ENCODE data around the gene APBA2. TPM values are rescaled to one million over a fixed set of nuclear protein-coding genes. Genes with fewer than 3 reads are reported as not detected.

APBA2 gene
- polyA plus RNA-seq, 1 donor (not counting 4 experiments of a cell fraction or from before 2014, with no cell fraction given) = 5.5 TPM

GRCh38 chr15:28930476-28931291 is 44.9 kb downstream of the APBA2 start:
- Histone ChIP-seq H3K9me1 (ENCODE audit: control insufficient read depth, extremely low read depth, insufficient read depth, low read length) (no peaks in the 10 kb centered on the region), H3K36me3 (ENCODE audit: control insufficient read depth in 2 of 2, extremely low read depth in 1 of 2, insufficient read depth in 2 of 2, low read length in 2 of 2) (no peaks in the 10 kb centered on the region), H4K20me1 (ENCODE audit: control insufficient read depth, extremely low read depth, insufficient read depth, low read length) (no peaks in the 10 kb centered on the region), H3K4me1 (ENCODE audit: control insufficient read depth, extremely low read depth, insufficient read depth, low read length) (no peaks in the 10 kb centered on the region), H3K9ac (ENCODE audit: control insufficient read depth, extremely low read depth, insufficient read depth, low read length) (no peak overlapping the region), H2AFZ (ENCODE audit: control insufficient read depth, low read length) (no peak overlapping the region), H3K4me2 (ENCODE audit: control insufficient read depth, extremely low read depth, insufficient read depth, low read depth, low read length) (no peak overlapping the region), H3K4me3 (ENCODE audit: control insufficient read depth in 2 of 3, extremely low read depth in 1 of 3, insufficient read depth in 2 of 3, low read depth in 1 of 3, low read length in 3 of 3) (no peak overlapping the region), H3K27me3 (ENCODE audit: control insufficient read depth, extremely low read depth, insufficient read depth, low read length) (no peaks in the 10 kb centered on the region), H3K9me3 (ENCODE audit: control insufficient read depth, low read depth, low read length) (no peaks in the 10 kb centered on the region), H3K79me2 (ENCODE audit: control insufficient read depth, insufficient read depth, low read length) (no peaks in the 10 kb centered on the region), H3K27ac (ENCODE audit: control insufficient read depth, insufficient read depth, low read length) (no peak overlapping the region)
- DNase-seq (ENCODE audit: low read depth, low spot score) = no peak
- dilution Hi-C loops (cut with MboI; ENCODE audit: extremely low pct_ligation_motif_present, low sequenced_read_pairs) = no loop called here
- FAIRE-seq = no peak
- TF ChIP-seq CTCF (optimal IDR thresholded peaks at IDR 0.05 in 1 of 3, IDR thresholded peaks at IDR 0.05 in 1 of 3, conservative IDR thresholded peaks at IDR 0.05 in 1 of 3; ENCODE audit: extremely low read depth in 1 of 3, insufficient read depth in 2 of 3, low read length in 3 of 3) (no peak), EZH2 (IDR thresholded peaks at IDR 0.05; ENCODE audit: low read length) (no peak)

GRCh38 chr15:28931828-28932227 is 46.1 kb downstream of the APBA2 start:
- H3K79me2 ChIP-seq (ENCODE audit: control insufficient read depth, insufficient read depth, low read length) = no peaks in the 10 kb centered on the region
- no peaks in the 10 kb centered on the region for H3K36me3 ChIP-seq (ENCODE audit: control insufficient read depth in 2 of 2, extremely low read depth in 1 of 2, insufficient read depth in 2 of 2, low read length in 2 of 2)
- DNase-seq (ENCODE audit: low read depth, low spot score) (no peak), FAIRE-seq (no peak)
- H3K4me2 ChIP-seq (ENCODE audit: control insufficient read depth, extremely low read depth, insufficient read depth, low read depth, low read length) = no peak overlapping the region
- H2AFZ ChIP-seq (ENCODE audit: control insufficient read depth, low read length) = no peak overlapping the region
- no peak overlapping the region for H3K9ac ChIP-seq (ENCODE audit: control insufficient read depth, extremely low read depth, insufficient read depth, low read length)
- no peaks in the 10 kb centered on the region for H3K27me3 ChIP-seq (ENCODE audit: control insufficient read depth, extremely low read depth, insufficient read depth, low read length)
- dilution Hi-C loops (cut with MboI; ENCODE audit: extremely low pct_ligation_motif_present, low sequenced_read_pairs) = no loop called here
- H3K27ac ChIP-seq (ENCODE audit: control insufficient read depth, insufficient read depth, low read length) = no peak overlapping the region
- TF ChIP-seq CTCF (optimal IDR thresholded peaks at IDR 0.05 in 1 of 3, IDR thresholded peaks at IDR 0.05 in 1 of 3, conservative IDR thresholded peaks at IDR 0.05 in 1 of 3; ENCODE audit: extremely low read depth in 1 of 3, insufficient read depth in 2 of 3, low read length in 3 of 3) (no peak), EZH2 (IDR thresholded peaks at IDR 0.05; ENCODE audit: low read length) (no peak)
- no peaks in the 10 kb centered on the region for H3K9me3 ChIP-seq (ENCODE audit: control insufficient read depth, low read depth, low read length)
- no peak overlapping the region for H3K4me3 ChIP-seq (ENCODE audit: control insufficient read depth in 2 of 3, extremely low read depth in 1 of 3, insufficient read depth in 2 of 3, low read depth in 1 of 3, low read length in 3 of 3)
- H3K9me1 ChIP-seq (ENCODE audit: control insufficient read depth, extremely low read depth, insufficient read depth, low read length) = no peaks in the 10 kb centered on the region
- H3K4me1 ChIP-seq (ENCODE audit: control insufficient read depth, extremely low read depth, insufficient read depth, low read length) = no peaks in the 10 kb centered on the region
- no peaks in the 10 kb centered on the region for H4K20me1 ChIP-seq (ENCODE audit: control insufficient read depth, extremely low read depth, insufficient read depth, low read length)
